GM18526 (cell line): ENCODE measurements around the gene UNCX.

Experiments
- POLR2A ChIP-seq: IDR thresholded peaks from 3 replicates; pipeline ENCODE4 v1.6.1; 2011; ENCODE audit not compliant: insufficient read length; ENCODE audit errors: extremely low read depth

UNCX gene

GRCh38 chr7:1244700-1245523, 12.2 kb downstream of the UNCX start:
- no peak for TF ChIP-seq POLR2A

DNA sequence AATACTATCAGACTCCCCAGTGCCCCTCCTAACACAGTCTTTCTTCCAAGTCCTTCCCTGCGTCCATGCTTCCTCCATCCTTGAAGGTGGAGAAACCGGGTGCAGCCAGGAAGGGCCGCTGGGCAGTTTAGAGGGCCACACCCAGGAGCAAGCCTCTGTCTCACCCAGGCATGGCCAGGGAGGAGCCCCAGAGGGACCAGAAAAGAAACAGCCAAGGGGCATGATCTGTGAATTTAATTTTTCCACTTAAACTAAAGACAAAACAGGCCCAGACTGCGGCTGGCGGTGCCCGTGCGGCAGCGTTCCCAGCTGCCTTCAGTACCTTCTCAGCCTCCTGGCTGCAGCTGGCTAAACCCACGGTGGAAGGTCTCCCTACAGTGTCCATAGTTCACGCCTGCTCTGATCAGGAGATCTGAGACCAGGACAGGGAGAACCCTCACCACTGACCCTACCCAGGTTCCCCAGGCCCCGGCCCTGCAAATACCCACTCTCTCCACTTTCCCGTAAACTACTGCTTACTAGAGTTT, 12.9 kb downstream of the UNCX start:
- TF ChIP-seq POLR2A = no peak

GRCh38 chr7:1246160-1246870, 13.6 kb downstream of the UNCX start:
- no peak for TF ChIP-seq POLR2A

GRCh38 chr7:1246871-1247526, 14.3 kb downstream of the UNCX start:
- no peak for TF ChIP-seq POLR2A

DNA sequence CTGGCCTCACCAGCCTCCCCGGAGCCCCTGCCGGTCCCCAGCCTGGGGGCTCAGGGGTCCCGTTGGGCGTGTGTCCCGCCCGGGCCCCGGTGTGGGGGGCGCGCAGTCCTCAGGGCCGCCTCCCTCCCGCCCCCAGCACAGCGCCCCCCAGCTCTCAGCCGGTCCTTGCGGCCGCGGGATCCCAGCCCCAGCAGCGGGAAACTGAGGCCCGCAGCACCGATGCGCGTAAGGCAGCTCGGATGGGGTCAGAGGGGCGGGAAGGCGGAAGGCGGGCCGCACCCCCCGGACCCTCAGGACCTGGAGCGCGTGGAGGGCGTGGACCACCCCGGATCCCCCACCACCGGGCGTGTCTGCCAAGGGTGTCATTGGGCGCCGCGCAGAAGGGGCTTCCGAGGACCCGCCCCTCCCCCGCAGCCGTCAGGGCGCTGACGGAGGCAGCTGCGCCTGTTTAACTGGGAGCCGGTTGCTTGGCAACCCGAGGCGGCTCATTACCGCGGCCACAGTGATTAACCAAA, 14.9 kb downstream of the UNCX start:
- TF ChIP-seq POLR2A = no peak

GRCh38 chr7:1248143-1248915, 15.7 kb downstream of the UNCX start:
- TF ChIP-seq POLR2A = no peak

DNA sequence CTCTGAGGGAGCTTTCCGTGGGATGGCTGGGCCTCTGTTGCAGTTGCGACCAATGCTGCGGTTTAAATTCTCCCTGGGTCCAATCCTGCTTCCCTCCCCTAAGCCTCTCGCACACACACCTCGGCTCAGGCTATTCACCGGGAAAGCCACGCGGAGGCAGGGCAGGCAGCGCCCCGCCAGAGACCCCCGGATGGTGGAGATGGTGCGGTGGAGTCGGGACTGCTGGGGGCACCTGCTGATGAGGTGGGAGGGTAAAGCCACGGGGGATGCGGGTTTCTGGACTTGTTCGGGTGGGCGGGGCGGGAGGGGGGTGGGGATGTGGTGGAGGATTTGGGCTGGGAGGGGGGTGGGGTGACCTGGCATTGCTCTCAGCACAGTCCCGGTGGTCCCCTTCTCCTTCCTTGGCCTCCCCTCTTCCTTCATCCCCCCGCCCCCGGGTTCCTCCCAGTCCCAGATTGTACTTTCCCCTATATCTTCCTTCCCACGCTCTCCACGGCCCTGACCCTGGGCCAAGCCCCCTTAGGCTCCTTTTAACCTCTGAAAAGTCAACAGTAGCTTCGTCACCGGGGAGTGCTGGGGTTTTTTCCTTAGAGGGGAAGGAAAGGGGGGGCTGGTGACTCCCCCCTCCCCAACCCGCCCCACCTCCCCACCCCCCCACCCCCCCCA, 16.4 kb downstream of the UNCX start:
- no peak for TF ChIP-seq POLR2A

- no peak for TF ChIP-seq POLR2A
Measured at GRCh38 chr7:1249731-1250130, 17.1 kb downstream of the UNCX start.

DNA sequence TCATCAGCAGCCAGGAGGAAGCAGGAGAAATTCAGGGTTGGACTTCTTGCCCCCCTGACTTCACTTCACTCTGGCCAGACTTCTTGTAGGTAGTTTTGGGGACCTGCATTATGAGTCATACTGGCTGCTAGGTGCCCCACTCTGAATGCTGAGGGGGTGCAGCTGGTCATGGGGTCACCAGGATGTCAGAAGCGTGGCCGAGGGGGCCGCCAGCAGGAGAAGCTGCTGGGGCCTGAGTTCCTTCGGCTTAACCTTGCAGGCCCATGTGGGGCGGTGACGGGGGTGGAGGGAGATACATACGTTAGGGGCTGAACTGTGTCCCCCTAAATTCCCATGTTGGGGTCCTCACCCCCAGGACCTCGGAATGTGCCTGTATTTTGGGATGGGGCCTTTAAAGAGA, 18.2 kb downstream of the UNCX start:
- TF ChIP-seq POLR2A = no peak

GRCh38 chr7:1251796-1252539, 19.3 kb downstream of the UNCX start:
- no peak for TF ChIP-seq POLR2A

- TF ChIP-seq POLR2A = no peak
Measured at GRCh38 chr7:1252540-1253090, 19.9 kb downstream of the UNCX start.

- no peak for TF ChIP-seq POLR2A
Measured at GRCh38 chr7:1253681-1254181, 21.1 kb downstream of the UNCX start.

- TF ChIP-seq POLR2A = no peak
Measured at GRCh38 chr7:1254281-1255079, 21.8 kb downstream of the UNCX start.
